ENCODE results near the gene ZBED4.

Gene ZBED4

GRCh38 chr22:49826603-49827270 is 26.9 kb upstream of the ZBED4 start:
- Histone ChIP-seq H3K36me3 (ENCODE audit: control insufficient read depth, insufficient read depth, low read length) (no peaks in the 10 kb centered on the region), H3K4me2 (ENCODE audit: low read length) (peak overlapping the region; percentile 95), H3K79me2 (peaks cover 42% of the 10 kb centered on the region), H3K4me3 (ENCODE audit: low read depth, low read length) (peak overlapping the region; percentile 86), H3K27me3 (ENCODE audit: control insufficient read depth, insufficient read depth, low read length) (no peaks in the 10 kb centered on the region), H3K9me3 (ENCODE audit: control insufficient read depth, low read length) (no peaks in the 10 kb centered on the region), H3K4me1 (no peaks in the 10 kb centered on the region), H3K9ac (peak overlapping the region; percentile 61), H2AFZ (peak overlapping the region; percentile 46), H3K27ac (peak overlapping the region; percentile 32)
- TF ChIP-seq CTCF (IDR thresholded peaks at IDR 0.05), result no peak

GRCh38 chr22:49827271-49827852 is 26.3 kb upstream of the ZBED4 start:
- no peaks in the 10 kb centered on the region for H3K9me3 ChIP-seq (ENCODE audit: control insufficient read depth, low read length)
- peaks cover 38% of the 10 kb centered on the region for H3K79me2 ChIP-seq
- no peak overlapping the region for H3K27ac ChIP-seq
- H2AFZ ChIP-seq, result no peak overlapping the region
- H3K4me3 ChIP-seq (ENCODE audit: low read depth, low read length), result peak overlapping the region; percentile 86
- H3K36me3 ChIP-seq (ENCODE audit: control insufficient read depth, insufficient read depth, low read length), result no peaks in the 10 kb centered on the region
- no peak for TF ChIP-seq CTCF (IDR thresholded peaks at IDR 0.05)
- no peak overlapping the region for H3K9ac ChIP-seq
- no peaks in the 10 kb centered on the region for H3K4me1 ChIP-seq
- no peaks in the 10 kb centered on the region for H3K27me3 ChIP-seq (ENCODE audit: control insufficient read depth, insufficient read depth, low read length)
- H3K4me2 ChIP-seq (ENCODE audit: low read length), result peak overlapping the region; percentile 95

- Histone ChIP-seq H3K4me1 (no peaks in the 10 kb centered on the region), H3K9me3 (ENCODE audit: control insufficient read depth, low read length) (no peaks in the 10 kb centered on the region), H3K4me3 (ENCODE audit: low read depth, low read length) (peak within 1 kb of the TSS; percentile 86), H2AFZ (peak within 1 kb of the TSS; percentile 82), H3K79me2 (peaks cover 33% of the 10 kb centered on the region), H3K9ac (peak within 1 kb of the TSS; percentile 61), H3K4me2 (ENCODE audit: low read length) (peak within 1 kb of the TSS; percentile 95), H3K27ac (peak within 1 kb of the TSS; percentile 32), H3K27me3 (ENCODE audit: control insufficient read depth, insufficient read depth, low read length) (no peaks in the 10 kb centered on the region), H3K36me3 (ENCODE audit: control insufficient read depth, insufficient read depth, low read length) (no peaks in the 10 kb centered on the region)
- TF ChIP-seq CTCF (IDR thresholded peaks at IDR 0.05), result no peak
Measured at GRCh38 chr22:49827853-49828598, 25.6 kb upstream of the ZBED4 start, which contains the start of gene BRD1. TSS of gene BRD1 (minus strand) at chr22:49827873. CDS start at chr22:49824317, 3,556 bp downstream.

GRCh38 chr22:49828599-49828965 is 25.1 kb upstream of the ZBED4 start:
- H3K36me3 ChIP-seq (ENCODE audit: control insufficient read depth, insufficient read depth, low read length), result no peaks in the 10 kb centered on the region
- H3K4me3 ChIP-seq (ENCODE audit: low read depth, low read length), result no peak overlapping the region
- TF ChIP-seq CTCF (IDR thresholded peaks at IDR 0.05), result no peak
- H3K4me1 ChIP-seq, result no peaks in the 10 kb centered on the region
- H3K4me2 ChIP-seq (ENCODE audit: low read length), result no peak overlapping the region
- no peak overlapping the region for H3K9ac ChIP-seq
- no peak overlapping the region for H3K27ac ChIP-seq
- no peak overlapping the region for H2AFZ ChIP-seq
- no peaks in the 10 kb centered on the region for H3K9me3 ChIP-seq (ENCODE audit: control insufficient read depth, low read length)
- H3K27me3 ChIP-seq (ENCODE audit: control insufficient read depth, insufficient read depth, low read length), result no peaks in the 10 kb centered on the region
- peaks cover 27% of the 10 kb centered on the region for H3K79me2 ChIP-seq
